8988T (cell line): ENCODE results near the gene TNS1.

Experiments
- DNase-seq: peaks from one replicate; pipeline ENCODE4 v3.0.0; 2011

Gene TNS1

GRCh38 chr2:217887841-217888701 is 114.7 kb downstream of the TNS1 start:
- DNase-seq: no peak

GRCh38 chr2:217886720-217887309 is 116.0 kb downstream of the TNS1 start:
- DNase-seq: peak; percentile 88

GRCh38 chr2:217886091-217886490 is 116.7 kb downstream of the TNS1 start:
- no peak for DNase-seq

DNA sequence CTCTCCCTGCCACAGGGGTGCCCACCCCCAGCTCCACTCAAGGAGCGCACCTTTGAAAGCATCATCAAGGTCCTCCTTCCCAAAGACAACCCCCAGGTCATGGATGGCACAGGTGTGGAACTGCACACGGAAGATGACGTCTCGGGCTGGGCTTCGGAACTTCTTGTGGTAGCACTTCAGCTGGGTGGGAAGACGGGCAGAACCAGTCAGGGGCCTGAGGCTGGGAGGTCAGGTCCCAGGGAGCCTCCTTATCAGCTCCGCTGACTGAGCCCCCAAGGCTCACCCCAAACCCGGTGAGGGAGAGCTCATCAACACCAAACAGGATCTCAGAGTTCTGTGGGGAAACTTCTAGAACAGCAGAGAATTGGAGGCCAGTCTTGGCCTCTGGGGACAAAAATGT is 117.8 kb downstream of the TNS1 start:
- no peak for DNase-seq

DNA sequence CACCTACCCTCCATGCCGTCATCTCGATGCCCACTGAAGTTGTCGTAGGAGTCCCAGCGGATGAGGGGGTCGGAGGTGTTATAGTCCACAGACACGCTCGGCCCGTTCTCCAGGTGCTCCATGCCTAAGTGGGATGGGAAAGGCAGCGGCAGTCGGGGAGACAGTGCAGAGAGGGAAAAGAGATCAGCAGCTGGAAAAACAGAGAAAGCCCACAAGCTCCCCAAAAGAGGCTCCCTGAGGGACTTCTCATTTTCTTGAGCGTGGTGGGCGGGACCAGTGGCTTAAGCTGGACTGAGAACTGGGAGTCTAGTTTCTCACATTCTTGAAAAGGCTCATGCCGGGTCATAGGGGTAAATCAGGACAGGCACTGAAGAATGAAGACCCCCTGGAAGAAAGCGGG is 121.9 kb downstream of the TNS1 start:
- no peak for DNase-seq

DNA sequence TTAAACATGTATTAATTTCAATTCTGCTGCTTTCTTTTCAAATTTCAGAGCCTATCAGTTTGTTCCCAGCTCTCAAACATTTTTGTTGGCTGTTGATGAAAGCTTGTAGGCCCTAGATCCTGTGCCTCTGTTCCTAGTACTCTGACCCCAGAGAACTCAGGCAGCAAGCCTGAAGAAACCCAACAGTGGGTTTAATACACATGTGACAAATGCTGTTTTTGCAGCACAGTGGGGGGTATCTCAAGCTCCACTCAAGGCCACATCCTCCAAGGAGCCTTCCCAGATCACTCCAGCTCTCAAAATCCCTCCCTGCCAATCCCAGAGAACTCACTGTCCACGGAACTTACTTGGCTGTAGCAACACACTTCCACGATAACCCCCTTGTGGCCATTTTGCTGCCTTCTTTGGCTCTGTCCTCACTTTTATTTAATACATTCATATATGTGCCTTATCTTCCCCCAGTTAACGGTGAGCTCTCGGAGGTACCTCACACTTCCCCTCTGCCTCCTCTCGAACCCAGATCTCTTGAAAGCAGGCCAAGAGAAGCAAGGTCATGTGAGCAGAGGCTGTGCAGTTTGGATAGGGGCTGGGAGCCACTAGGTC is 122.4 kb downstream of the TNS1 start:
- DNase-seq: no peak

DNA sequence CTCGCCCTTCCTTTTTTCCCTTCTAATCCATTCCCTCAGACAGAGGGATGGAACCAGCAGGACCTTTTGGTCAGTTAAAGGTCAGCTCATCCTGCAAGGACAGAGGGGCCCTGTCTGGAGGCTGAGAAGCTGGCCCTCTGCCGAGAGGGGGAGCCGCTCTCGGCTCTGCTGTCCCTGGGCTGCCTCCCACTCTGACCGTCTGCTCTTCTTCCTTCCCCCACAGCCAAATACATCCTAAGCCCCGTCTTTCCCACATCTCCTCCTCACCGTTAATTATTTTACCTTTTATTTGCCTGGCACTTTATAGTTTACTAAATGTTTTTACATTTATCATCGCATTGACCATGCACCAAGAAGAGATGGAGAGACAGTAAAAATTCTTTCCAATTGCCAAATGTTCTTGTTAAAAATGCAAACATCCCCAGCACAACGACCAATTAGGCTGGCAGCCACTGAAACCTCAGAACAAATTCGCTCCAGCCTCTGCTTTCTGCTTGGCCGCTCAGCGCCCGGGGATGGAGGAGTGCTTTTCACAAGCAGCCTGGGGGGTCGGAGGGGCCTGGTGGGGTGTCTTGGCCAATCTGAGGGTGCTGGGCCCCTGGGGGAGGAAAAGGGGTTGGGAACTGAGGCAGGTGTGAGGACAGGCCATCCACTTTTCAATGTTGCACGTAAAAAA is 123.7 kb downstream of the TNS1 start:
- DNase-seq: no peak

GRCh38 chr2:217877866-217878265 is 124.9 kb downstream of the TNS1 start:
- DNase-seq: no peak

DNA sequence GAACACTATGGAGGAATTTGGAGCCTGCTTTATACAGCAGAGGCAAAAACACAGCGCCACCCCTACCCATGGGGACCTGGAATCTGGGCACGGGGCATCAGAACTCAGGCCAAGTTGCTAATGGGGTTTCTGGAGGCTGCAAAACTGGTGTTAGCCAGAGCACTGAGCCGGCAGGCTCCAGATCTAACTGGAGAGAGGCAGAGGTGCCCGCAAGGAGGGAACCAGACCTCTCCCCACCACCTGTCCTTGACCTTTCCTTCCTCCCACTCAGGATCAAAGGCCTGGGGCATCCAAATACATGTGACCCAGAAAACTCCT is 126.6 kb downstream of the TNS1 start:
- DNase-seq: no peak

- DNase-seq: no peak
Observed at GRCh38 chr2:217875556-217876252, 127.1 kb downstream of the TNS1 start.

DNA sequence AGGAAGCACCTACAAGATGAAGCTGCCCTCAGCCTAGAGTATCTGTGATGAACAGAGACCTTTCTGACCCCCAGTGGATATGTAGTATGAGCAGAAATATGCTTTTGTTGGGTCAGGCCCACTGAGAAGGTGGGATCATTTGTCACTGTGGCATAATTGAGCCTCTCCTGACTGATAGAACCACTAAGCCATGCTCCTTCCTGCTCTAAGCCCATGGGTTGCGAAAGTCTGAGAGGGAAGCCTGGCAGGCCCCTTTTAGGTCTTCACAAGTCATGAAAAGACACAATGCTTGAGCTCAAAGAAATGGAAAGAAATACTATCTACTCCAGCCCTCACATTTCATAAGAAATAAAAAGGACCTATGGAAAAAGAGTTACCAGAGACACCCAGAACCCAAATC is 127.7 kb downstream of the TNS1 start:
- DNase-seq: no peak

DNA sequence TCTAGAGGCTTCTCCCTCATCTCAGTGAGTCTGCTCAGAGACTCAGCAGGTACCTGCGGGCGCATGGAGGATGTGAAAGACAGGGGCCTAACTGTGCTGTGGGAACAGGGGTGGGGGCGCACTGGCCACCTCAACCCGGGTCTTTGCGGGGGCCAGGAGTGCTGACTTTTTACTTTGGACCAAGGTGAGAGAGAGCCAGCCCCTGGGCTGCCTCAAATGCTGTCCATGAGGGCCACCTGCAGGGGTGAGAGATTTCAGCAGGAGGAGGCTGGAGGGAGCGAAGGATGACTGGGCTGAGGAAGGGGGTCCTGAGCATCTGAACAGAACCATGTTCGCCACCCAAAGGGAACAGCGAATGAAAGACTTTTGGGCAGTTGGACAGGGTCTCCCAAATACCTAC is 129.4 kb downstream of the TNS1 start:
- DNase-seq: no peak

DNA sequence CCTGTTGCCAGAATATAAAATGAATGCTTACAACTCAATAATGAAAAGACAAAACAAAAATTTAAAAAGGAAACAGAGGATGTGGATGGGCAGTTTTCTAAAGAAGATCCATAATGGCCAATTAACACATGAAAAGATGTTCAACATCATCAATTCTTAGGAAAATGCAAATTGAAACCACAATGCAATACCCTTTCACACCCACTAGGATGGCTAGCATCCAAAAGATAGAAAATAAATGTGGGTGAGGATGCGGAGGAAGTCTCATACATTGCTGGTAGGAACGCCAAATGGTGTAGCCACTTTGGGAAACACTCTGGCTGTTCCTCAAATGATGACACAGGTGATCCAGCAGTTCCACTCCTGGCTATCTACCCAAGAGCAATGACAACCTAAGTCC is 130.5 kb downstream of the TNS1 start:
- DNase-seq: no peak

- DNase-seq: no peak
Observed at GRCh38 chr2:217870528-217871011, 132.2 kb downstream of the TNS1 start.

- DNase-seq: no peak
Observed at GRCh38 chr2:217868911-217869334, 133.9 kb downstream of the TNS1 start.

GRCh38 chr2:217868265-217868892 is 134.4 kb downstream of the TNS1 start:
- DNase-seq: no peak

GRCh38 chr2:217866457-217866856 is 136.3 kb downstream of the TNS1 start:
- DNase-seq: no peak

GRCh38 chr2:217864963-217865772 is 137.6 kb downstream of the TNS1 start:
- DNase-seq: no peak

- DNase-seq: no peak
Observed at GRCh38 chr2:217863883-217864282, 138.9 kb downstream of the TNS1 start.

- DNase-seq: no peak
Observed at GRCh38 chr2:217861334-217861877, 141.4 kb downstream of the TNS1 start.

DNA sequence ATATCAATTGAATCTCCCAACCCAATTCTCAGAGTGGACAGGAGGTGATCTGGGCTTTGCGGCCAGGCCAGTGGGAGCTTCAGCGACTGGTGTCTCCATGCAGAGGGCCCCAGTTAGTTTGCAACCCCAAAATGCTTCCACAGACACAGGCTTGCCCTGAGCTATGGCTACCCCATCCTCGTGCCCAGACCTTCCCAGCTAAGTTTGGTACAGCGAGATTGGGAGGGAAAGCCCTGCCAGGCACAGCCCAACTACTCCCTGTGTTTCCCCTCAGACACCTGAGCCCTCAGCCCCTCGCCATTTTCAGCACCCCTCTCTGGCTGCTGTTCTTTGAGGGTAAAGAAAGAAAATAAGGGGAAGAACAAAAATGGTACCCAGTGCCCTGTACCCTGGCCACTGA is 142.9 kb downstream of the TNS1 start:
- no peak for DNase-seq
